ENCODE results near the gene MMAB. TPM values are rescaled to one million over a fixed set of nuclear protein-coding genes. Genes with fewer than 3 reads are reported as not detected.

Gene MMAB
- total and polyA plus RNA-seq, 2 of the 13 experiments (the other 11 are each of a cell fraction or from before 2014, with no cell fraction given) = 26.1 to 77.3 TPM

GRCh38 chr12:109573914-109574244, 575 bp upstream of the MMAB start:
- Histone ChIP-seq H4K20me1 (ENCODE audit: insufficient read depth, low read length) (no peaks in the 10 kb centered on the region), H2AFZ (ENCODE audit: low read length) (no peak overlapping the region), H3K4me3 (replicated peaks in 1 of 3; ENCODE audit: insufficient read depth in 1 of 3, low read depth in 2 of 3, low read length in 3 of 3) (peak overlapping the region; percentile 57 to 79 (median 68)), H3K79me2 (ENCODE audit: insufficient read depth, low read length) (peaks cover 39% of the 10 kb centered on the region), H3K4me2 (ENCODE audit: low read depth, low read length) (peak overlapping the region; percentile 69), H3K4me1 (ENCODE audit: insufficient read depth, low read length) (peaks cover 77% of the 10 kb centered on the region), H3K9me3 (ENCODE audit: low read length) (no peaks in the 10 kb centered on the region), H3K9ac (ENCODE audit: insufficient read depth, low read depth, low read length) (peak overlapping the region; percentile 82), H3K36me3 (replicated peaks in 1 of 2; ENCODE audit: control insufficient read depth in 1 of 2, insufficient read depth in 2 of 2, low read length in 2 of 2) (peaks cover 10 to 51% of the 10 kb centered on the region in 2 experiments), H3K27me3 (ENCODE audit: control insufficient read depth in 1 of 2, insufficient read depth in 2 of 2, low read length in 2 of 2) (no peaks in the 10 kb centered on the region), H3K27ac (ENCODE audit: extremely low read length, insufficient read depth, low read length) (peak overlapping the region; percentile 68)
- FAIRE-seq (no peak), DNase-seq (ENCODE audit: low spot score) (no peak), ATAC-seq (no peak)
- CTCF ChIA-PET (ENCODE audit: low intra/inter-chr PET ratio, low total read pairs) = no interaction called here
- WGBS (ENCODE audit: low lambda C conversion rate) = 0% methylated on average over 7 of the region's 13 CpGs
- TF ChIP-seq ZNF543 (CRISPR knock-in tag; IDR thresholded peaks at IDR 0.05) (0 out of 2 replicates have a peak, but pooled peaks have one; percentile 2), HIC2 (CRISPR knock-in tag; IDR thresholded peaks at IDR 0.05; ENCODE audit: low read depth) (no peak), ZNF337 (CRISPR knock-in tag; IDR thresholded peaks at IDR 0.05; ENCODE audit: borderline replicate concordance, low read depth) (0 out of 2 replicates have a peak, but pooled peaks have one; percentile 8), ZNF784 (CRISPR knock-in tag; IDR thresholded peaks at IDR 0.05; ENCODE audit: borderline replicate concordance) (0 out of 2 replicates have a peak, but pooled peaks have one; percentile 12)
- in situ Hi-C loops (cut with HindIII; ENCODE audit: extremely low pct_ligation_motif_present, low pct_unique_long_range_greater_than_20kb) = no loop called here
- POLR2A ChIA-PET = interaction anchor here (0.6 to 2.6 kb wide), 16 partner anchors 9 to 293 kb away, joined by 3 to 31 read pairs (median 3); no protein-coding TSS in a partner anchor
- no TSS peak for BruUV-seq (replicated peaks)
- intact Hi-C loops (cut with micrococcal nuclease; ENCODE audit: unreplicated experiment) = no loop called here

- Histone ChIP-seq H3K79me2 (ENCODE audit: insufficient read depth, low read length) (peaks cover 39% of the 10 kb centered on the region), H3K27ac (ENCODE audit: extremely low read length, insufficient read depth, low read length) (peak overlapping the region; percentile 83), H3K4me3 (replicated peaks in 1 of 3; ENCODE audit: insufficient read depth in 1 of 3, low read depth in 2 of 3, low read length in 3 of 3) (peak overlapping the region; percentile 51 to 79 (median 69)), H2AFZ (ENCODE audit: low read length) (no peak overlapping the region), H3K4me1 (ENCODE audit: insufficient read depth, low read length) (peaks cover 67% of the 10 kb centered on the region), H3K36me3 (replicated peaks in 1 of 2; ENCODE audit: control insufficient read depth in 1 of 2, insufficient read depth in 2 of 2, low read length in 2 of 2) (peaks cover 8 to 50% of the 10 kb centered on the region in 2 experiments), H3K9ac (ENCODE audit: insufficient read depth, low read depth, low read length) (peak overlapping the region; percentile 82), H3K4me2 (ENCODE audit: low read depth, low read length) (peak overlapping the region; percentile 86), H3K9me3 (ENCODE audit: low read length) (no peaks in the 10 kb centered on the region), H4K20me1 (ENCODE audit: insufficient read depth, low read length) (no peaks in the 10 kb centered on the region), H3K27me3 (ENCODE audit: control insufficient read depth in 1 of 2, insufficient read depth in 2 of 2, low read length in 2 of 2) (no peaks in the 10 kb centered on the region)
- ChIA-PET POLR2A (interaction anchor here (0.6 to 2.4 kb wide), 5 partner anchors 14 to 201 kb away, joined by 3 to 18 read pairs (median 5); no protein-coding TSS in a partner anchor), CTCF (ENCODE audit: low intra/inter-chr PET ratio, low total read pairs) (no interaction called here)
- in situ Hi-C loops (cut with HindIII; ENCODE audit: extremely low pct_ligation_motif_present, low pct_unique_long_range_greater_than_20kb) (no loop called here), intact Hi-C loops (cut with micrococcal nuclease; ENCODE audit: unreplicated experiment) (no loop called here)
- 30% methylated on average over 3 of the region's 3 CpGs for WGBS (ENCODE audit: low lambda C conversion rate)
- DNase-seq (ENCODE audit: low spot score) = peak; percentile 35
- 0 out of 3 replicates have a peak, but pooled peaks have one; percentile 2 for ATAC-seq
- peak; percentile 50 for FAIRE-seq
- no TSS peak for BruUV-seq (replicated peaks)
- TF ChIP-seq NFKBIZ (CRISPR knock-in tag; IDR thresholded peaks at IDR 0.05) (no peak), ZNF44 (CRISPR knock-in tag; IDR thresholded peaks at IDR 0.05) (no peak), TEAD3 (CRISPR knock-in tag; optimal IDR thresholded peaks at IDR 0.05; ENCODE audit: borderline replicate concordance) (peak; percentile 74)
- TF ChIP-seq, protein P1, sequence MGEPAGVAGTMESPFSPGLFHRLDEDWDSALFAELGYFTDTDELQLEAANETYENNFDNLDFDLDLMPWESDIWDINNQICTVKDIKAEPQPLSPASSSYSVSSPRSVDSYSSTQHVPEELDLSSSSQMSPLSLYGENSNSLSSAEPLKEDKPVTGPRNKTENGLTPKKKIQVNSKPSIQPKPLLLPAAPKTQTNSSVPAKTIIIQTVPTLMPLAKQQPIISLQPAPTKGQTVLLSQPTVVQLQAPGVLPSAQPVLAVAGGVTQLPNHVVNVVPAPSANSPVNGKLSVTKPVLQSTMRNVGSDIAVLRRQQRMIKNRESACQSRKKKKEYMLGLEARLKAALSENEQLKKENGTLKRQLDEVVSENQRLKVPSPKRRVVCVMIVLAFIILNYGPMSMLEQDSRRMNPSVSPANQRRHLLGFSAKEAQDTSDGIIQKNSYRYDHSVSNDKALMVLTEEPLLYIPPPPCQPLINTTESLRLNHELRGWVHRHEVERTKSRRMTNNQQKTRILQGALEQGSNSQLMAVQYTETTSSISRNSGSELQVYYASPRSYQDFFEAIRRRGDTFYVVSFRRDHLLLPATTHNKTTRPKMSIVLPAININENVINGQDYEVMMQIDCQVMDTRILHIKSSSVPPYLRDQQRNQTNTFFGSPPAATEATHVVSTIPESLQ (CRISPR knock-in tag; conservative IDR thresholded peaks at IDR 0.05) = 0 out of 2 replicates have a peak, but pooled peaks have one; percentile 3
- TF ChIP-seq, protein P2, sequence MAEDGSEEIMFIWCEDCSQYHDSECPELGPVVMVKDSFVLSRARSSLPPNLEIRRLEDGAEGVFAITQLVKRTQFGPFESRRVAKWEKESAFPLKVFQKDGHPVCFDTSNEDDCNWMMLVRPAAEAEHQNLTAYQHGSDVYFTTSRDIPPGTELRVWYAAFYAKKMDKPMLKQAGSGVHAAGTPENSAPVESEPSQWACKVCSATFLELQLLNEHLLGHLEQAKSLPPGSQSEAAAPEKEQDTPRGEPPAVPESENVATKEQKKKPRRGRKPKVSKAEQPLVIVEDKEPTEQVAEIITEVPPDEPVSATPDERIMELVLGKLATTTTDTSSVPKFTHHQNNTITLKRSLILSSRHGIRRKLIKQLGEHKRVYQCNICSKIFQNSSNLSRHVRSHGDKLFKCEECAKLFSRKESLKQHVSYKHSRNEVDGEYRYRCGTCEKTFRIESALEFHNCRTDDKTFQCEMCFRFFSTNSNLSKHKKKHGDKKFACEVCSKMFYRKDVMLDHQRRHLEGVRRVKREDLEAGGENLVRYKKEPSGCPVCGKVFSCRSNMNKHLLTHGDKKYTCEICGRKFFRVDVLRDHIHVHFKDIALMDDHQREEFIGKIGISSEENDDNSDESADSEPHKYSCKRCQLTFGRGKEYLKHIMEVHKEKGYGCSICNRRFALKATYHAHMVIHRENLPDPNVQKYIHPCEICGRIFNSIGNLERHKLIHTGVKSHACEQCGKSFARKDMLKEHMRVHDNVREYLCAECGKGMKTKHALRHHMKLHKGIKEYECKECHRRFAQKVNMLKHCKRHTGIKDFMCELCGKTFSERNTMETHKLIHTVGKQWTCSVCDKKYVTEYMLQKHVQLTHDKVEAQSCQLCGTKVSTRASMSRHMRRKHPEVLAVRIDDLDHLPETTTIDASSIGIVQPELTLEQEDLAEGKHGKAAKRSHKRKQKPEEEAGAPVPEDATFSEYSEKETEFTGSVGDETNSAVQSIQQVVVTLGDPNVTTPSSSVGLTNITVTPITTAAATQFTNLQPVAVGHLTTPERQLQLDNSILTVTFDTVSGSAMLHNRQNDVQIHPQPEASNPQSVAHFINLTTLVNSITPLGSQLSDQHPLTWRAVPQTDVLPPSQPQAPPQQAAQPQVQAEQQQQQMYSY (CRISPR knock-in tag; IDR thresholded peaks at IDR 0.05) = peak; percentile 5; the same call in 1 of the 2 replicates
These were observed 828 bp downstream of the MMAB start for GRCh38 chr12:109572506-109572845.

All from HepG2 (cell line).